Mammary epithelial cell (primary cell): ENCODE measurements around the gene TTC33.

Experiments
- EZH2 ChIP-seq: IDR thresholded peaks from 2 replicates; pipeline ENCODE4 v1.6.1; 2012; ENCODE audit warnings: low read length, inconsistent platforms, borderline replicate concordance
- TF ChIP-seq, protein P1 (sequence below), 2 donors: IDR thresholded peaks in 1 of 2; conservative IDR thresholded peaks in 1 of 2; 2 replicates each; pipeline ENCODE4 v1.5.1; 2011 to 2012; ENCODE audit warnings: inconsistent platforms in 2 of 2, low read length in 2 of 2, mild to moderate bottlenecking in 2 of 2, control low read depth in 1 of 2, low read depth in 1 of 2; ENCODE audit not compliant: insufficient read depth in 1 of 2; ENCODE audit errors: extremely low read depth in 1 of 2

DNA sequence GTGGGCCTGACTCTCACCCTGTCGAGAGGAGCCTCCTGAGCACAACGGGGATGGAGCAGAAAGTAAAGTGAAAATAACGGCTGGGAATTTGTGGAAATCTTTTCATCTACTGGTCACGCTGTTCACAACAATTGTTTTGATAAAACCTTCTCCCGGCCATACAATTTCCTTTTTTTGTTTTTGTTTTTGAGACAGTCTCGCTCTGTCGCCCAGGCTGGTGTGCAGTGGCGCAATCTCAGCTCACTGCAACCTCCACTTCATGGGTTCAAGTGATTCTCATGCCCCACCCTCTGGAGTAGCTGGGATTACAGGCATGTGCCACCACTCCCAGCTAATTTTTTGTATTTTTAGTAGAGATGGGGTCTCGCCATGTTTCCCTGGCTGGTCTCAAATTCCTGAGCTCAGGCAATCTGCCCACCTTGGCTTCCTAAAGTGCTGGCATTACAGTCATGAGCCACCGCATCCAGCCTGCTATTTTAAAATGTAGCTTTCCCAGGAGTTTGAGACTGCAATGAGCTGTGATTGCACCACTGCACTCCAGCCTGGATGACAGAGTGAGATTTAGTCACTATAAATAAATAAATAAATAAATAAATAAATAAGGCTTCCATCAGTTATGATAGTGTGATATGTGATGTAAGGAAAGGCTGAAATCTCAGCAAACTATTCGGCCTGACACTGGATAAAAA, 149.5 kb downstream of the TTC33 start:
- TF ChIP-seq EZH2, result no peak
- TF ChIP-seq, protein P1, sequence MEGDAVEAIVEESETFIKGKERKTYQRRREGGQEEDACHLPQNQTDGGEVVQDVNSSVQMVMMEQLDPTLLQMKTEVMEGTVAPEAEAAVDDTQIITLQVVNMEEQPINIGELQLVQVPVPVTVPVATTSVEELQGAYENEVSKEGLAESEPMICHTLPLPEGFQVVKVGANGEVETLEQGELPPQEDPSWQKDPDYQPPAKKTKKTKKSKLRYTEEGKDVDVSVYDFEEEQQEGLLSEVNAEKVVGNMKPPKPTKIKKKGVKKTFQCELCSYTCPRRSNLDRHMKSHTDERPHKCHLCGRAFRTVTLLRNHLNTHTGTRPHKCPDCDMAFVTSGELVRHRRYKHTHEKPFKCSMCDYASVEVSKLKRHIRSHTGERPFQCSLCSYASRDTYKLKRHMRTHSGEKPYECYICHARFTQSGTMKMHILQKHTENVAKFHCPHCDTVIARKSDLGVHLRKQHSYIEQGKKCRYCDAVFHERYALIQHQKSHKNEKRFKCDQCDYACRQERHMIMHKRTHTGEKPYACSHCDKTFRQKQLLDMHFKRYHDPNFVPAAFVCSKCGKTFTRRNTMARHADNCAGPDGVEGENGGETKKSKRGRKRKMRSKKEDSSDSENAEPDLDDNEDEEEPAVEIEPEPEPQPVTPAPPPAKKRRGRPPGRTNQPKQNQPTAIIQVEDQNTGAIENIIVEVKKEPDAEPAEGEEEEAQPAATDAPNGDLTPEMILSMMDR (conservative IDR thresholded peaks at IDR 0.05 in 1 of 2, IDR thresholded peaks at IDR 0.05 in 1 of 2; ENCODE audit: extremely low read depth in 1 of 2, insufficient read depth in 1 of 2, low read depth in 1 of 2, low read length in 2 of 2), result no peak
